H9 (cell line): ENCODE results near the gene NEURL2. TPM values are rescaled to one million over a fixed set of nuclear protein-coding genes. Genes with fewer than 3 reads are reported as not detected.

Experiments
- DNase-seq: peaks from one replicate; pipeline ENCODE4 v3.0.0-alpha.2; 2017
- H2AFZ ChIP-seq: one replicate; pipeline ENCODE4 v1.6.1; 2013; ENCODE audit warnings: mild to moderate bottlenecking, low read length, control low read depth, moderate library complexity
- H2AK5ac ChIP-seq: 2 replicates; pipeline ENCODE4 v1.6.1; 2013; ENCODE audit warnings: low read length, control low read depth, mixed read lengths; ENCODE audit not compliant: insufficient read length
- H2BK120ac ChIP-seq: one replicate; pipeline ENCODE4 v1.6.1; 2013; ENCODE audit warnings: low read depth, mild to moderate bottlenecking, low read length, control low read depth, inconsistent platforms; ENCODE audit not compliant: poor library complexity, severe bottlenecking
- H2BK12ac ChIP-seq: 2 replicates; pipeline ENCODE4 v1.6.1; 2013; ENCODE audit warnings: low read length, control low read depth, mixed read lengths, low read depth; ENCODE audit not compliant: insufficient read length
- H2BK15ac ChIP-seq: 2 replicates; pipeline ENCODE4 v1.6.1; 2013; ENCODE audit warnings: low read depth, low read length, control low read depth
- H2BK20ac ChIP-seq: one replicate; pipeline ENCODE4 v1.6.1; 2013; ENCODE audit warnings: low read depth, mild to moderate bottlenecking, low read length, control low read depth, inconsistent platforms; ENCODE audit not compliant: poor library complexity, severe bottlenecking
- H2BK5ac ChIP-seq: 2 replicates; pipeline ENCODE4 v1.6.1; 2013; ENCODE audit warnings: low read length, control low read depth, mixed read lengths; ENCODE audit not compliant: insufficient read length
- H3K14ac ChIP-seq: 2 replicates; pipeline ENCODE4 v1.6.1; 2013; ENCODE audit warnings: low read length, control low read depth; ENCODE audit not compliant: insufficient read depth
- H3K18ac ChIP-seq: 2 replicates; pipeline ENCODE4 v1.6.1; 2013; ENCODE audit warnings: low read depth, mild to moderate bottlenecking, mixed read lengths, low read length, control low read depth; ENCODE audit not compliant: insufficient read length
- H3K23ac ChIP-seq: 2 replicates; pipeline ENCODE4 v1.6.1; 2013; ENCODE audit warnings: low read length, control low read depth, mixed read lengths, low read depth; ENCODE audit not compliant: insufficient read length
- H3K23me2 ChIP-seq: 2 replicates; pipeline ENCODE4 v1.6.1; 2013; ENCODE audit warnings: low read depth, mild to moderate bottlenecking, mixed read lengths, low read length, control low read depth; ENCODE audit not compliant: insufficient read length, poor library complexity, severe bottlenecking
- H3K27ac ChIP-seq: 2 replicates; pipeline ENCODE4 v1.5.1; 2013; ENCODE audit warnings: low read length, control low read depth, mixed read lengths, low read depth; ENCODE audit not compliant: insufficient read length
- H3K27me3 ChIP-seq: 2 replicates; pipeline ENCODE4 v1.6.1; 2013; ENCODE audit warnings: low read length, control low read depth, inconsistent platforms; ENCODE audit not compliant: insufficient read depth
- H3K4ac ChIP-seq: 2 replicates; pipeline ENCODE4 v1.6.1; 2013; ENCODE audit warnings: low read depth, mild to moderate bottlenecking, control low read depth, inconsistent platforms, low read length, moderate library complexity
- H3K4me1 ChIP-seq: 2 replicates; pipeline ENCODE4 v1.6.1; 2013; ENCODE audit warnings: low read length, control low read depth, inconsistent platforms; ENCODE audit not compliant: insufficient read depth
- H3K4me2 ChIP-seq: 2 replicates; pipeline ENCODE4 v1.6.1; 2013; ENCODE audit warnings: low read length, control low read depth, mixed read lengths; ENCODE audit not compliant: insufficient read length, insufficient read depth
- H3K56ac ChIP-seq: 2 replicates; pipeline ENCODE4 v1.6.1; 2013; ENCODE audit warnings: low read depth, mild to moderate bottlenecking, mixed read lengths, low read length, control low read depth; ENCODE audit not compliant: insufficient read length
- H3K79me1 ChIP-seq: 2 replicates; pipeline ENCODE4 v1.6.1; 2013; ENCODE audit warnings: low read depth, mild to moderate bottlenecking, moderate library complexity, low read length, control low read depth, inconsistent platforms; ENCODE audit not compliant: insufficient read depth, poor library complexity, severe bottlenecking
- H3K79me2 ChIP-seq: 2 replicates; pipeline ENCODE4 v1.6.1; 2013; ENCODE audit warnings: low read length, control low read depth, inconsistent platforms; ENCODE audit not compliant: insufficient read depth
- H3K9ac ChIP-seq: 2 replicates; pipeline ENCODE4 v1.6.1; 2013; ENCODE audit warnings: low read length, control low read depth, mixed read lengths; ENCODE audit not compliant: insufficient read length; ENCODE audit errors: extremely low read depth
- H3K9me3 ChIP-seq: one replicate; pipeline ENCODE4 v1.6.1; 2013; ENCODE audit warnings: low read depth, low read length, inconsistent platforms; ENCODE audit not compliant: control insufficient read depth
- H3T11ph ChIP-seq: one replicate; pipeline ENCODE4 v1.6.1; 2013; ENCODE audit warnings: mild to moderate bottlenecking, low read length, control low read depth, inconsistent platforms
- H4K20me1 ChIP-seq: one replicate; pipeline ENCODE4 v1.6.1; 2013; ENCODE audit not compliant: control insufficient read depth, insufficient read length, insufficient read depth
- H4K5ac ChIP-seq: 2 replicates; pipeline ENCODE4 v1.6.1; 2013; ENCODE audit warnings: low read depth, mild to moderate bottlenecking, mixed read lengths, low read length, control low read depth; ENCODE audit not compliant: insufficient read length
- H4K8ac ChIP-seq: replicated peaks from 2 replicates; pipeline ENCODE4 v1.6.1; 2013; ENCODE audit warnings: low read length, control low read depth, mixed read lengths, low read depth; ENCODE audit not compliant: insufficient read length
- H4K91ac ChIP-seq: 2 replicates; pipeline ENCODE4 v1.6.1; 2013; ENCODE audit warnings: low read depth, mild to moderate bottlenecking, moderate library complexity, mixed read lengths, low read length, control low read depth; ENCODE audit not compliant: insufficient read length
- H3K27ac Mint-ChIP-seq, 3 experiments: 2 replicates in 2 of 3; 3 replicates in 1 of 3; pipeline ENCODE4 v1.8.0; 2020 to 2021; ENCODE audit warnings: mixed read lengths in 3 of 3, mild to moderate bottlenecking in 1 of 3, moderate library complexity in 1 of 3
- H3K27me3 Mint-ChIP-seq: 2 replicates; pipeline ENCODE4 v1.8.0; 2021; ENCODE audit warnings: low read depth, mild to moderate bottlenecking, moderate library complexity, mixed read lengths
- H3K36me3 Mint-ChIP-seq, 3 experiments: 2 replicates in 2 of 3; 3 replicates in 1 of 3; pipeline ENCODE4 v1.8.0; 2020 to 2021; ENCODE audit warnings: low read depth in 3 of 3, mixed read lengths in 3 of 3; ENCODE audit not compliant: insufficient read depth in 1 of 3
- H3K4me1 Mint-ChIP-seq, 2 experiments: 2 replicates each; pipeline ENCODE4 v1.8.0; 2020; ENCODE audit warnings: mixed read lengths in 2 of 2
- H3K4me3 Mint-ChIP-seq, 2 experiments: 2 replicates in 1 of 2; 3 replicates in 1 of 2; pipeline ENCODE4 v1.8.0; 2020 to 2021; ENCODE audit warnings: mild to moderate bottlenecking in 2 of 2, mixed read lengths in 2 of 2, moderate library complexity in 1 of 2
- H3K9me3 Mint-ChIP-seq, 2 experiments: 2 replicates in 1 of 2; 3 replicates in 1 of 2; pipeline ENCODE4 v1.8.0; 2020; ENCODE audit warnings: mild to moderate bottlenecking in 2 of 2, mixed read lengths in 2 of 2, moderate library complexity in 1 of 2
- CTCF ChIP-seq: fragments of 200-600 bp; sonication (generic); conservative IDR thresholded peaks from 3 replicates; pipeline ENCODE4 v1.8.0; 2021; ENCODE audit warnings: antibody characterized with exemption, mild to moderate bottlenecking
- WGBS: extraction: QIAGEN DNeasy Blood & Tissue Kit; methylation state at CpG from one replicate; pipeline ENCODE4 v1.1.7; 2013; ENCODE audit warnings: missing lambda C conversion rate, low lambda C conversion rate, mixed read lengths; ENCODE audit not compliant: insufficient read length; ENCODE audit errors: extremely low coverage; 5-methylcytosine and 5-hydroxymethylcytosine counted together
- total RNA-seq: library from RNA; stranded (reverse); gene quantifications from 2 replicates; pipeline ENCODE4 v1.2.1, GENCODE V29; 2021

Gene NEURL2
- total RNA-seq, 1 experiment from 2014 or later, result 5.4 TPM

DNA sequence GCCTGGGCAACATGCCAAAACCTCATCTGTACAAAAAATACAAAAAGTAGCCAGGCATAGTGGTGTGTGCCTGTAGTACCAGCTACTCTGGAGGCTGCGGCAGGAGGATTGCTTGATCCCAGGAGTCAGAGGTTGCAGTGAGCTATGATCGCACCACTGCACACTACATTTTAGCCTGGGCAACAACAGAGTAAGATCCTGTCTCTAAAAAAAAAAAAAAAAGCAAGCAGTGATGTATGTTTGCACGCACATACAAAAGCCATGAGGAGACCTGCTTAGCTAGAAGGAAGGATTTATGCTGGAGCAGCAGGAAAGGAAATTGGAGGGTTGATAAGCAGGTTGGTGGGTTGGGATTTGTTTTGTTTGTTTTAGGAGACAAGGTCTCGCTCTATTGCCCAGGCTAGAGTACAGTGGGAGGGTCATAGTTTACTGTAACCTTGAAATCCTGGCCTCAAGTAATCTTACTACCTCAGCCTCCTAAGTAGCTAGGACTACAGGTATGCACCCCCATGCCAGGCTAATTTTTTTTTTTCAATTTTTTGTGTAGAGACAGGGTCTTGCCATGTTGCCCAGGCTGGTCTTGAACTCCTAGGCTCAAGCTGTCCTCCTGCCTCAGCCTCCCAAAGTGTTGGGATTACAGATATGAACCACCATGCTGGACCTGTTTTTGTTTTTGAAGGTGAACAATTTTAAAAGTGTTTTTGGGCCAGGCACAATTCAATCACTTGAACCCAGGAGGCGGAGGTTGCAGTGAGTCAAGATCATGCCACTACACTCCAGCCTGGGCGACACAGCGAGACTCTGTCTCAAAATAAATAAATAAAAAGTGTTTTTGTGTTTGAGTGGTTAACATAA lies 29.6 kb downstream of the NEURL2 start:
- Mint-ChIP-seq H3K4me1 (peaks cover 22% of the 10 kb centered on the region in 2 experiments), H3K27ac (0 out of 7 replicates have a peak overlapping the region, but pooled peaks of 1 of the 3 experiments have one; percentile 61), H3K9me3 (no peaks in the 10 kb centered on the region), H3K36me3 (peaks cover 0 to 7% (median 2%) of the 10 kb centered on the region in 3 experiments; a peak in 3 of 7 replicates), H3K4me3 (no peak overlapping the region), H3K27me3 (no peaks in the 10 kb centered on the region)
- no peak overlapping the region for H3T11ph ChIP-seq
- no peak overlapping the region for H2BK20ac ChIP-seq
- no peaks in the 10 kb centered on the region for H3K27me3 ChIP-seq
- no CpG with 5 or more reads among the region's 7 CpGs for WGBS
- no peak for TF ChIP-seq CTCF
- no peak overlapping the region; the same call in 1 of the 2 replicates for H2BK15ac ChIP-seq
- DNase-seq, result no peak
- H3K56ac ChIP-seq, result no peak overlapping the region
- H4K8ac ChIP-seq, result no peak overlapping the region
- no peaks in the 10 kb centered on the region for H3K79me1 ChIP-seq
- no peaks in the 10 kb centered on the region for H3K9me3 ChIP-seq
- no peak overlapping the region for H2BK5ac ChIP-seq
- H3K14ac ChIP-seq, result no peak overlapping the region
- no peak overlapping the region for H2BK12ac ChIP-seq
- no peak overlapping the region for H3K9ac ChIP-seq
- H2AK5ac ChIP-seq, result no peak overlapping the region
- no peak overlapping the region for H3K27ac ChIP-seq
- no peak overlapping the region for H3K23ac ChIP-seq
- H3K18ac ChIP-seq, result no peak overlapping the region
- no peak overlapping the region for H3K4me2 ChIP-seq
- H3K23me2 ChIP-seq, result peaks cover 5% of the 10 kb centered on the region
- peaks cover 2% of the 10 kb centered on the region for H4K20me1 ChIP-seq
- no peak overlapping the region for H4K91ac ChIP-seq
- peaks cover 3% of the 10 kb centered on the region; the same call in 1 of the 2 replicates for H3K79me2 ChIP-seq
- no peak overlapping the region for H2BK120ac ChIP-seq
- H2AFZ ChIP-seq, result no peak overlapping the region
- H4K5ac ChIP-seq, result no peak overlapping the region
- H3K4me1 ChIP-seq, result peaks cover 2% of the 10 kb centered on the region; the same call in 1 of the 2 replicates
- no peak overlapping the region for H3K4ac ChIP-seq
